Measurements from ENCODE around the gene THTPA. TPM values are rescaled to one million over a fixed set of nuclear protein-coding genes. Genes with fewer than 3 reads are reported as not detected.

The THTPA gene
- total and polyA plus RNA-seq, 2 of the 13 experiments (the other 11 are each of a cell fraction or from before 2014, with no cell fraction given): 7.4 to 8.7 TPM

GRCh38 chr14:23567186-23568020 is 11.3 kb downstream of the THTPA start, which contains the start of gene AP1G2 (continued):
- TF ChIP-seq ZBTB26 (CRISPR knock-in tag; IDR thresholded peaks at IDR 0.05; ENCODE audit: borderline replicate concordance) (peak; percentile 88), NFYB (CRISPR knock-in tag; IDR thresholded peaks at IDR 0.05) (peak; percentile 66), ZFAT (CRISPR knock-in tag; conservative IDR thresholded peaks at IDR 0.05) (no peak), MED13 (CRISPR knock-in tag; IDR thresholded peaks at IDR 0.05) (peak; percentile 78; the same call in 1 of the 2 replicates), TEAD3 (CRISPR knock-in tag; optimal IDR thresholded peaks at IDR 0.05; ENCODE audit: borderline replicate concordance) (peak; percentile 53), ZNF660 (CRISPR knock-in tag; IDR thresholded peaks at IDR 0.05; ENCODE audit: borderline replicate concordance, low read depth) (no peak; the same call in 1 of the 2 replicates), ZNF343 (CRISPR knock-in tag; IDR thresholded peaks at IDR 0.05) (peak; percentile 94), MTF1 (CRISPR knock-in tag; IDR thresholded peaks at IDR 0.05) (no peak), CSRNP1 (CRISPR knock-in tag; IDR thresholded peaks at IDR 0.05) (peak; percentile 56), RBAK (CRISPR knock-in tag; IDR thresholded peaks at IDR 0.05) (peak; percentile 74; the same call in 1 of the 2 replicates), ZSCAN31 (CRISPR knock-in tag; IDR thresholded peaks at IDR 0.05; ENCODE audit: low read depth) (peak; percentile 82; the same call in 1 of the 2 replicates), NCOA2 (CRISPR knock-in tag; IDR thresholded peaks at IDR 0.05) (peak; percentile 76), IRF9 (CRISPR knock-in tag; IDR thresholded peaks at IDR 0.05; ENCODE audit: borderline replicate concordance) (no peak), PHF21A (CRISPR knock-in tag; IDR thresholded peaks at IDR 0.05) (peak; percentile 92), HNRNPH1 (optimal IDR thresholded peaks at IDR 0.05; ENCODE audit: low read depth, low read length) (peak; percentile 92), PRPF4 (IDR thresholded peaks at IDR 0.05; ENCODE audit: low read depth, low read length, poor library complexity, severe bottlenecking) (peak; percentile 80), KLF11 (CRISPR knock-in tag; IDR thresholded peaks at IDR 0.05) (peak; percentile 43; the same call in 1 of the 2 replicates), KAT2B (IDR thresholded peaks at IDR 0.05; ENCODE audit: borderline replicate concordance, low read depth, low read length) (no peak)
- TF ChIP-seq, protein P1, sequence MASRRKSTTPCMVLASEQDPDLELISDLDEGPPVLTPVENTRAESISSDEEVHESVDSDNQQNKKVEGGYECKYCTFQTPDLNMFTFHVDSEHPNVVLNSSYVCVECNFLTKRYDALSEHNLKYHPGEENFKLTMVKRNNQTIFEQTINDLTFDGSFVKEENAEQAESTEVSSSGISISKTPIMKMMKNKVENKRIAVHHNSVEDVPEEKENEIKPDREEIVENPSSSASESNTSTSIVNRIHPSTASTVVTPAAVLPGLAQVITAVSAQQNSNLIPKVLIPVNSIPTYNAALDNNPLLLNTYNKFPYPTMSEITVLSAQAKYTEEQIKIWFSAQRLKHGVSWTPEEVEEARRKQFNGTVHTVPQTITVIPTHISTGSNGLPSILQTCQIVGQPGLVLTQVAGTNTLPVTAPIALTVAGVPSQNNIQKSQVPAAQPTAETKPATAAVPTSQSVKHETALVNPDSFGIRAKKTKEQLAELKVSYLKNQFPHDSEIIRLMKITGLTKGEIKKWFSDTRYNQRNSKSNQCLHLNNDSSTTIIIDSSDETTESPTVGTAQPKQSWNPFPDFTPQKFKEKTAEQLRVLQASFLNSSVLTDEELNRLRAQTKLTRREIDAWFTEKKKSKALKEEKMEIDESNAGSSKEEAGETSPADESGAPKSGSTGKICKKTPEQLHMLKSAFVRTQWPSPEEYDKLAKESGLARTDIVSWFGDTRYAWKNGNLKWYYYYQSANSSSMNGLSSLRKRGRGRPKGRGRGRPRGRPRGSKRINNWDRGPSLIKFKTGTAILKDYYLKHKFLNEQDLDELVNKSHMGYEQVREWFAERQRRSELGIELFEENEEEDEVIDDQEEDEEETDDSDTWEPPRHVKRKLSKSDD (CRISPR knock-in tag; IDR thresholded peaks at IDR 0.05; ENCODE audit: low read depth): peak; percentile 90
- TF ChIP-seq, protein P2, sequence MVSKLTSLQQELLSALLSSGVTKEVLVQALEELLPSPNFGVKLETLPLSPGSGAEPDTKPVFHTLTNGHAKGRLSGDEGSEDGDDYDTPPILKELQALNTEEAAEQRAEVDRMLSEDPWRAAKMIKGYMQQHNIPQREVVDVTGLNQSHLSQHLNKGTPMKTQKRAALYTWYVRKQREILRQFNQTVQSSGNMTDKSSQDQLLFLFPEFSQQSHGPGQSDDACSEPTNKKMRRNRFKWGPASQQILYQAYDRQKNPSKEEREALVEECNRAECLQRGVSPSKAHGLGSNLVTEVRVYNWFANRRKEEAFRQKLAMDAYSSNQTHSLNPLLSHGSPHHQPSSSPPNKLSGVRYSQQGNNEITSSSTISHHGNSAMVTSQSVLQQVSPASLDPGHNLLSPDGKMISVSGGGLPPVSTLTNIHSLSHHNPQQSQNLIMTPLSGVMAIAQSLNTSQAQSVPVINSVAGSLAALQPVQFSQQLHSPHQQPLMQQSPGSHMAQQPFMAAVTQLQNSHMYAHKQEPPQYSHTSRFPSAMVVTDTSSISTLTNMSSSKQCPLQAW (CRISPR knock-in tag; IDR thresholded peaks at IDR 0.05): peak; percentile 98

Data from HepG2 (cell line).